Measurements from ENCODE around the gene ERC2. TPM values are rescaled to one million over a fixed set of nuclear protein-coding genes. Genes with fewer than 3 reads are reported as not detected.

The ERC2 gene
- total RNA-seq, 2 donors from 2014 or later = 1.2 TPM; not detected in 1

- TF ChIP-seq CTCF (IDR thresholded peaks at IDR 0.05) = no peak
- H3K27me3 ChIP-seq (replicated peaks; ENCODE audit: insufficient read depth) = no peaks in the 10 kb centered on the region
- H3K9me3 ChIP-seq = no peaks in the 10 kb centered on the region
- no peaks in the 10 kb centered on the region for H3K4me1 ChIP-seq (ENCODE audit: control insufficient read depth in 1 of 2, low read depth in 2 of 2)
- H3K4me3 ChIP-seq = no peak overlapping the region
- no peaks in the 10 kb centered on the region for H3K36me3 ChIP-seq
- no peak overlapping the region for H3K27ac ChIP-seq
- ATAC-seq (ENCODE audit: insufficient number of reproducible peaks, low FRiP score, low read depth) (no peak), DNase-seq (ENCODE audit: low spot score) (no peak)
Measured at GRCh38 chr3:55860049-55860721, 608.1 kb downstream of the ERC2 start.

- H3K4me3 ChIP-seq = no peak overlapping the region
- no peaks in the 10 kb centered on the region for H3K27me3 ChIP-seq (replicated peaks; ENCODE audit: insufficient read depth)
- no peak for DNase-seq (ENCODE audit: low spot score)
- ATAC-seq (ENCODE audit: insufficient number of reproducible peaks, low FRiP score, low read depth) = no peak
- no peak overlapping the region for H3K27ac ChIP-seq
- TF ChIP-seq CTCF (IDR thresholded peaks at IDR 0.05) = no peak
- H3K9me3 ChIP-seq = no peaks in the 10 kb centered on the region
- no peaks in the 10 kb centered on the region for H3K4me1 ChIP-seq (ENCODE audit: control insufficient read depth in 1 of 2, low read depth in 2 of 2)
- no peaks in the 10 kb centered on the region for H3K36me3 ChIP-seq
Measured at GRCh38 chr3:55859305-55859704, 609.0 kb downstream of the ERC2 start.

GRCh38 chr3:55858727-55859126 is 609.5 kb downstream of the ERC2 start:
- Histone ChIP-seq H3K9me3 (no peaks in the 10 kb centered on the region), H3K27me3 (replicated peaks; ENCODE audit: insufficient read depth) (no peaks in the 10 kb centered on the region), H3K4me1 (ENCODE audit: control insufficient read depth in 1 of 2, low read depth in 2 of 2) (no peaks in the 10 kb centered on the region), H3K4me3 (no peak overlapping the region), H3K36me3 (no peaks in the 10 kb centered on the region), H3K27ac (no peak overlapping the region)
- no peak for TF ChIP-seq CTCF (IDR thresholded peaks at IDR 0.05)
- DNase-seq (ENCODE audit: low spot score) (no peak), ATAC-seq (ENCODE audit: insufficient number of reproducible peaks, low FRiP score, low read depth) (no peak)

- ATAC-seq (ENCODE audit: insufficient number of reproducible peaks, low FRiP score, low read depth) (no peak), DNase-seq (ENCODE audit: low spot score) (no peak)
- Histone ChIP-seq H3K4me3 (no peak overlapping the region), H3K27me3 (replicated peaks; ENCODE audit: insufficient read depth) (no peaks in the 10 kb centered on the region), H3K9me3 (no peaks in the 10 kb centered on the region), H3K4me1 (ENCODE audit: control insufficient read depth in 1 of 2, low read depth in 2 of 2) (no peaks in the 10 kb centered on the region), H3K36me3 (no peaks in the 10 kb centered on the region), H3K27ac (no peak overlapping the region)
- TF ChIP-seq CTCF (IDR thresholded peaks at IDR 0.05) = no peak
Measured at GRCh38 chr3:55858302-55858701, 610.0 kb downstream of the ERC2 start.

- Histone ChIP-seq H3K9me3 (no peaks in the 10 kb centered on the region), H3K27me3 (replicated peaks; ENCODE audit: insufficient read depth) (no peaks in the 10 kb centered on the region), H3K36me3 (no peaks in the 10 kb centered on the region), H3K4me1 (ENCODE audit: control insufficient read depth in 1 of 2, low read depth in 2 of 2) (no peaks in the 10 kb centered on the region), H3K4me3 (no peak overlapping the region), H3K27ac (no peak overlapping the region)
- TF ChIP-seq CTCF (IDR thresholded peaks at IDR 0.05) = no peak
- ATAC-seq (ENCODE audit: insufficient number of reproducible peaks, low FRiP score, low read depth) = no peak
- no peak for DNase-seq (ENCODE audit: low spot score)
Measured at GRCh38 chr3:55857633-55858032, 610.6 kb downstream of the ERC2 start.
